Left renal pelvis (tissue), 4 donors: Measurements from ENCODE around the gene ZNF835. TPM values are rescaled to one million over a fixed set of nuclear protein-coding genes. Genes with fewer than 3 reads are reported as not detected.

ENCODE experiments used
- polyA plus RNA-seq, 4 donors: library from polyadenylated mRNA; unstranded; fragments of 120-200 nt; gene quantifications; one replicate each; pipeline ENCODE4 v1.2.1, GENCODE V29; 2013; ENCODE audit not compliant: insufficient read length in 4 of 4

The ZNF835 gene
- polyA plus RNA-seq, 4 donors, result 4.6 to 5.6 (median 5.2) TPM

Other genes with a start within 250 kb of the ZNF835 start
- 10 to 100 TPM; 14.7 to 27.1 (median 18.6) TPM for gene ZNF667, start 194.4 kb downstream of the ZNF835 start, polyA plus RNA-seq
- gene ZNF471, start 163.9 kb downstream of the ZNF835 start, polyA plus RNA-seq, result 10 to 100 TPM; 18.9 to 28.7 (median 21.5) TPM
- gene ZFP28, start 132.8 kb downstream of the ZNF835 start, polyA plus RNA-seq, result 10 to 100 TPM; 13.8 to 15.4 (median 14.3) TPM
- 10 to 100 TPM in 3 of 4 donors, 1 to 10 TPM in 1; 5.7 to 10.6 (median 10.4) TPM for gene ZNF470, start 104.3 kb downstream of the ZNF835 start, polyA plus RNA-seq
- 1 to 10 TPM; 8.0 to 10.0 (median 9.0) TPM for gene ZNF71, start 76.5 kb downstream of the ZNF835 start, polyA plus RNA-seq
- gene SMIM17, start 28.6 kb downstream of the ZNF835 start, polyA plus RNA-seq, result 1 to 10 TPM; 1.0 to 2.0 (median 1.6) TPM
- 100 to 1,000 TPM in 2 of 4 donors, 10 to 100 TPM in 2; 63.7 to 256 (median 92.1) TPM for gene PEG3, start 169.0 kb upstream of the ZNF835 start, polyA plus RNA-seq
- 10 to 100 TPM in 1 of 4 donors, 1 to 10 TPM in 3; 1.1 to 13.6 (median 2.8) TPM for gene ZIM2, start 169.0 kb upstream of the ZNF835 start, polyA plus RNA-seq